ENCODE results near the gene MLIP. TPM values are rescaled to one million over a fixed set of nuclear protein-coding genes. Genes with fewer than 3 reads are reported as not detected.

MLIP gene
- total RNA-seq, 2 donors from 2014 or later, result 0.42 to 1.2 TPM

DNA sequence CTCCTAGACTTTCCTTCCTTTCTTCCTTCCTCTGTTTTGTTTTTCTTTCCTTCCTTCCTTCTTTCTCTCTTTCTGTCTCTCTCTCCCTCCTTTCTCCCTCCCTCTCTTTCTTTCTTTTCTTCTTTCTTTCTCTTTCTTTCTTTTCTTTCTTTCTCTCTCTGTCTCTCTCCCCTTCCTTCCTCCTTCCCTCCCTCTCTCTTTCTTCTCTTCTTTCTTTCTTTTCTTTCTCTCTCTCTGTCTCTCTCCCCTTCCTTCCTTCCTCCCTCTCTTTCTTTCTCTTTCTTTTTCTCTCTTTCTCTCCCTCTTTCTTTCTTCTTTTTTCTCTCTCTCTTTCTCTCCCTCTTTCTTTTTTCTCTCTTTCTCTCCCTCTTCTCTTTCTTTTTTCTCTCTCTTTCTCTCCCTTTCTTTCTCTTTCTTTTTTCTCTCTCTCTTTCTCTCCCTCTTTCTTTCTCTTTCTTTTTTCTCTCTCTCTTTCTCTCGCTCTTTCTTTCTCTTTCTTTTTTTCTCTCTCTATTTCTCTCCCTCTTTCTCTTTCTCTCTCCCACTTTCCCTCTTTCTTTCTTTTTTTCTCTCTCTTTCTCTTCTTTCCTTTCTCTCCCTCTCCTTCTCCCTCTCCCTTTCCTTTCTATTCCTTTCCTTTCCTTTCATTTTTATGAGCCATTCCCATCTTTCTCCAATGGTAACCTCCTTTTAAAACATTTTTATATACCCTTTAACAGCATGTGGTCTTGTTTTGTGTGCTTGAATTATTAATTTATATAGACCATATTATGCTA is 199.3 kb downstream of the MLIP start:
- peak overlapping the region in 1 of 2 donors; percentile 14 for H3K9ac ChIP-seq (ENCODE audit: low read depth in 2 of 2, low read length in 2 of 2)
- intact Hi-C loops (cut with DNase I), result no loop called here
- TF ChIP-seq, protein P1, sequence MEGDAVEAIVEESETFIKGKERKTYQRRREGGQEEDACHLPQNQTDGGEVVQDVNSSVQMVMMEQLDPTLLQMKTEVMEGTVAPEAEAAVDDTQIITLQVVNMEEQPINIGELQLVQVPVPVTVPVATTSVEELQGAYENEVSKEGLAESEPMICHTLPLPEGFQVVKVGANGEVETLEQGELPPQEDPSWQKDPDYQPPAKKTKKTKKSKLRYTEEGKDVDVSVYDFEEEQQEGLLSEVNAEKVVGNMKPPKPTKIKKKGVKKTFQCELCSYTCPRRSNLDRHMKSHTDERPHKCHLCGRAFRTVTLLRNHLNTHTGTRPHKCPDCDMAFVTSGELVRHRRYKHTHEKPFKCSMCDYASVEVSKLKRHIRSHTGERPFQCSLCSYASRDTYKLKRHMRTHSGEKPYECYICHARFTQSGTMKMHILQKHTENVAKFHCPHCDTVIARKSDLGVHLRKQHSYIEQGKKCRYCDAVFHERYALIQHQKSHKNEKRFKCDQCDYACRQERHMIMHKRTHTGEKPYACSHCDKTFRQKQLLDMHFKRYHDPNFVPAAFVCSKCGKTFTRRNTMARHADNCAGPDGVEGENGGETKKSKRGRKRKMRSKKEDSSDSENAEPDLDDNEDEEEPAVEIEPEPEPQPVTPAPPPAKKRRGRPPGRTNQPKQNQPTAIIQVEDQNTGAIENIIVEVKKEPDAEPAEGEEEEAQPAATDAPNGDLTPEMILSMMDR (IDR thresholded peaks at IDR 0.05), result no peak
- H3K27me3 ChIP-seq, result no peaks in the 10 kb centered on the region
- no peaks in the 10 kb centered on the region for H3K9me3 ChIP-seq
- H3K27ac ChIP-seq, result no peak overlapping the region
- H3K36me3 ChIP-seq, result no peaks in the 10 kb centered on the region
- peak overlapping the region; percentile 33 for H3K4me3 ChIP-seq
- DNase-seq, result no peak
- no peaks in the 10 kb centered on the region for H3K4me1 ChIP-seq

DNA sequence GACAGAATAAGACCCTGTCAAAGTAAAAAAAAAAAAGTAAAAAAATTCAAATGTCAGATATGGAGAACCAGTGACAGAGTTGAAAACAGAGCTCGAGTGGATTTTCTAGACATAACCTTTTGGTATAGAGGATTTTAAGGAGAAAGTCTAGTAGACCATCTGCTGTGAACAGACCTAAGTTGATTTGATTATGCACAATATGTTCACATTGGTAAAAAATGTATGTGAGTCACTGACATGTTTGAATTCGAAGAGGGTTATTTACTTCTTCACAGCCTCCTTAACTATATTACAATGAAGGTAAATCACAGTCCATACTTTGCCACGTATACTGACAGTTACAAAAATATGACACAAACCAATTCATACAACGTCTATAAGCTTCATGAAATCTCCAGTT is 204.4 kb downstream of the MLIP start:
- no peak overlapping the region for H3K4me3 ChIP-seq
- no peak for DNase-seq
- TF ChIP-seq, protein P1 (IDR thresholded peaks at IDR 0.05), result no peak
- intact Hi-C loops (cut with DNase I), result no loop called here
- H3K27me3 ChIP-seq, result no peaks in the 10 kb centered on the region
- H3K9me3 ChIP-seq, result no peaks in the 10 kb centered on the region
- H3K4me1 ChIP-seq, result no peaks in the 10 kb centered on the region
- no peaks in the 10 kb centered on the region for H3K36me3 ChIP-seq
- no peak overlapping the region for H3K9ac ChIP-seq (ENCODE audit: low read depth in 2 of 2, low read length in 2 of 2)
- H3K27ac ChIP-seq, result no peak overlapping the region

Other genes starting within 250 kb of the MLIP start
- gene TINAG, start 197.0 kb downstream of the MLIP start, total RNA-seq, result 10 to 100 TPM; 25.1 to 45.2 TPM